IMR-90 (cell line): Measurements from ENCODE around the gene MEIOB. TPM values are rescaled to one million over a fixed set of nuclear protein-coding genes. Genes with fewer than 3 reads are reported as not detected.
"Not testable (repeated sequence)": the region's sequence is repeated elsewhere in the genome, so short reads cannot be mapped to it uniquely, and the experiment has no call there.

Experiments
- ATAC-seq: fragments of 200-7000 bp; cut with Tn5 transposase; 2 replicates; pipeline ENCODE4 v1.9.1; 2020; ENCODE audit warnings: low read depth, mild to moderate bottlenecking, moderate library complexity
- BruUV-seq: library from RNA; stranded (reverse); fragments of 400-500 nt; replicated peaks from 2 replicates; lab custom pipeline; 2021; lab: Mats Ljungman, UMichigan
- CTCF ChIA-PET: fragments of 300-600 bp; formaldehyde crosslinking; extraction: SDS; loops from one replicate; lab custom pipeline; 2021; ENCODE audit warnings: antibody characterized with exemption; lab: Yijun Ruan, JAX
- POLR2A ChIA-PET: fragments of 300-600 bp; sonication (Branson Sonifier 250); formaldehyde crosslinking; loops from one replicate; lab custom pipeline; 2022; ENCODE audit warnings: antibody characterized with exemption; ENCODE audit not compliant: unreplicated experiment; lab: Charles Lee
- DNase-seq: peaks from one replicate; pipeline ENCODE4 v3.0.0; 2013
- H2AFZ ChIP-seq: replicated peaks from 2 replicates; pipeline ENCODE3; 2013; ENCODE audit warnings: low read length, mild to moderate bottlenecking; ENCODE audit not compliant: poor library complexity
- H2AK5ac ChIP-seq: 2 replicates; pipeline ENCODE4 v1.6.1; 2013; ENCODE audit warnings: low read depth, low read length, inconsistent platforms
- H2AK9ac ChIP-seq: replicated peaks from 2 replicates; pipeline ENCODE3; 2013; ENCODE audit warnings: mild to moderate bottlenecking, low read depth, low read length, moderate library complexity; ENCODE audit not compliant: poor library complexity
- H2BK120ac ChIP-seq: 2 replicates; pipeline ENCODE4 v1.6.1; 2013; ENCODE audit warnings: low read depth, low read length, inconsistent platforms
- H2BK15ac ChIP-seq: 3 replicates; pipeline ENCODE4 v1.6.1; 2013; ENCODE audit warnings: low read depth, low read length, inconsistent platforms
- H2BK20ac ChIP-seq: 2 replicates; pipeline ENCODE4 v1.6.1; 2013; ENCODE audit warnings: low read depth, mild to moderate bottlenecking, inconsistent platforms, low read length, moderate library complexity
- H2BK5ac ChIP-seq: 2 replicates; pipeline ENCODE4 v1.6.1; 2013; ENCODE audit warnings: mild to moderate bottlenecking, low read depth, low read length, inconsistent platforms; ENCODE audit not compliant: poor library complexity, severe bottlenecking
- H3K14ac ChIP-seq: replicated peaks from 2 replicates; pipeline ENCODE4 v1.6.1; 2013; ENCODE audit warnings: low read depth, low read length, inconsistent platforms
- H3K18ac ChIP-seq: 2 replicates; pipeline ENCODE4 v1.6.1; 2013; ENCODE audit warnings: low read depth, low read length, control low read depth
- H3K23ac ChIP-seq: 2 replicates; pipeline ENCODE4 v1.6.1; 2013; ENCODE audit warnings: low read depth, low read length, inconsistent platforms
- H3K27ac ChIP-seq: 2 replicates; pipeline ENCODE4 v1.5.1; 2013; ENCODE audit warnings: mild to moderate bottlenecking, control low read depth, low read length; ENCODE audit not compliant: insufficient read depth
- H3K27me3 ChIP-seq: 2 replicates; pipeline ENCODE4 v1.6.1; 2013; ENCODE audit warnings: low read length; ENCODE audit not compliant: control insufficient read depth, insufficient read depth
- H3K36me3 ChIP-seq: 2 replicates; pipeline ENCODE4 v1.6.1; 2013; ENCODE audit warnings: low read length, mixed read lengths; ENCODE audit not compliant: control insufficient read depth, insufficient read depth
- H3K4ac ChIP-seq: 2 replicates; pipeline ENCODE4 v1.6.1; 2013; ENCODE audit warnings: low read depth, low read length, inconsistent platforms
- H3K4me1 ChIP-seq: 2 replicates; pipeline ENCODE4 v1.6.1; 2013; ENCODE audit warnings: low read length, mixed read lengths; ENCODE audit not compliant: control insufficient read depth, insufficient read depth
- H3K4me2 ChIP-seq: 2 replicates; pipeline ENCODE4 v1.6.1; 2013; ENCODE audit warnings: low read depth, mild to moderate bottlenecking, control low read depth, low read length, moderate library complexity
- H3K4me3 ChIP-seq: 2 replicates; pipeline ENCODE4 v1.5.1; 2013; ENCODE audit warnings: low read depth, mild to moderate bottlenecking, control low read depth, low read length, moderate library complexity; ENCODE audit not compliant: insufficient read depth
- H3K56ac ChIP-seq: 2 replicates; pipeline ENCODE4 v1.6.1; 2013; ENCODE audit warnings: low read length, inconsistent platforms; ENCODE audit not compliant: insufficient read depth; ENCODE audit errors: extremely low read depth
- H3K79me1 ChIP-seq, 2 experiments: 2 replicates each; pipeline ENCODE4 v1.6.1; 2013; ENCODE audit warnings: low read length in 2 of 2, inconsistent platforms in 1 of 2, low read depth in 1 of 2
- H3K9ac ChIP-seq: 2 replicates; pipeline ENCODE4 v1.6.1; 2013; ENCODE audit warnings: low read depth, low read length, control low read depth
- H3K9me1 ChIP-seq: 2 replicates; pipeline ENCODE4 v1.6.1; 2013; ENCODE audit warnings: low read length, inconsistent platforms; ENCODE audit not compliant: insufficient read depth
- H3K9me3 ChIP-seq: 2 replicates; pipeline ENCODE4 v1.6.1; 2013; ENCODE audit warnings: low read length; ENCODE audit not compliant: control insufficient read depth, insufficient read depth
- H4K20me1 ChIP-seq: 2 replicates; pipeline ENCODE4 v1.6.1; 2013; ENCODE audit warnings: low read length, inconsistent platforms; ENCODE audit not compliant: insufficient read depth
- H4K5ac ChIP-seq: 2 replicates; pipeline ENCODE4 v1.6.1; 2013; ENCODE audit warnings: mild to moderate bottlenecking, low read depth, low read length, control low read depth
- H4K8ac ChIP-seq, 2 experiments: 2 replicates each; pipeline ENCODE4 v1.6.1; 2013; ENCODE audit warnings: low read depth in 2 of 2, low read length in 2 of 2, control low read depth in 1 of 2, inconsistent platforms in 1 of 2
- H4K91ac ChIP-seq: 2 replicates; pipeline ENCODE4 v1.6.1; 2013; ENCODE audit warnings: low read depth, low read length, inconsistent platforms; ENCODE audit not compliant: insufficient read depth
- WGBS, 2 experiments: methylation state at CpG; one replicate each; pipeline versions ENCODE4 v1.1.5 to v1.1.7; 2013; ENCODE audit warnings: missing lambda C conversion rate in 2 of 2; ENCODE audit not compliant: insufficient read length in 1 of 2; ENCODE audit errors: extremely low coverage in 2 of 2; 5-methylcytosine and 5-hydroxymethylcytosine counted together
- dilution Hi-C: fragments of 300-500 bp; cut with HindIII; formaldehyde crosslinking; loops from one replicate; pipeline ENCODE4 v1.14.3; 2018; ENCODE audit warnings: low sequenced_read_pairs; ENCODE audit not compliant: unreplicated experiment
- in situ Hi-C: fragments of 300-500 bp; cut with MboI; formaldehyde crosslinking; loops from 3 replicates; pipeline ENCODE4 v1.14.3; 2019; ENCODE audit warnings: low sequenced_read_pairs, inconsistent platforms, mixed read lengths
- intact Hi-C: fragments of 100-400 bp; cut with micrococcal nuclease; formaldehyde crosslinking; loops from 2 replicates; pipeline ENCODE4 v1.10.0; 2022
- polyA plus RNA-seq, 3 experiments: library from polyadenylated mRNA; depleted of rRNA; stranded (reverse); fragments of >200 nt; gene quantifications; 2 replicates each; pipeline ENCODE4 v1.2.3, GENCODE V29; 2012; ENCODE audit warnings: low replicate concordance in 1 of 3
- total RNA-seq: library from RNA; depleted of rRNA; stranded (reverse); fragments of >200 nt; gene quantifications from 2 replicates; pipeline ENCODE4 v1.2.3, GENCODE V29; 2012

The MEIOB gene
- total and polyA plus RNA-seq, 2 of the 4 experiments (the other 2 are of a cell fraction): 0.14 TPM; not detected in 1

GRCh38 chr16:1876066-1876465, 4.1 kb upstream of the MEIOB start:
- DNase-seq, H3K4me2 ChIP-seq, dilution Hi-C loops, H4K8ac ChIP-seq, H3K14ac ChIP-seq, intact Hi-C loops, H2BK15ac ChIP-seq, H3K36me3 ChIP-seq, H4K91ac ChIP-seq, ATAC-seq, H4K5ac ChIP-seq, H3K27ac ChIP-seq, H2BK20ac ChIP-seq, H2AFZ ChIP-seq, POLR2A ChIA-PET, H3K9me3 ChIP-seq, H3K56ac ChIP-seq, H3K4me1 ChIP-seq, H2AK9ac ChIP-seq, CTCF ChIA-PET, H3K4ac ChIP-seq, H2BK5ac ChIP-seq, H4K20me1 ChIP-seq, H2AK5ac ChIP-seq, BruUV-seq, H3K23ac ChIP-seq, H3K18ac ChIP-seq, H3K9me1 ChIP-seq, H3K79me1 ChIP-seq, H3K9ac ChIP-seq, H3K4me3 ChIP-seq, H2BK120ac ChIP-seq: not testable (repeated sequence)
- in situ Hi-C loops: loop anchor here (25.0 kb wide), 1 partner anchor 511 kb away; no protein-coding TSS in a partner anchor
- H3K27me3 ChIP-seq: peaks cover 36% of the 10 kb centered on the region
- 77% methylated on average over 6 of the region's 13 CpGs; no CpG with 5 or more reads in 1 of the 2 experiments for WGBS, 2 experiments
